Measurements from ENCODE around the gene FAM171A1.
"Not testable (repeated sequence)": the region's sequence is repeated elsewhere in the genome, so short reads cannot be mapped to it uniquely, and the experiment has no call there.

FAM171A1 gene

GRCh38 chr10:15341502-15342128 is 29.5 kb downstream of the FAM171A1 start:
- no peak for DNase-seq

GRCh38 chr10:15339892-15340291 is 31.2 kb downstream of the FAM171A1 start:
- no peak for DNase-seq

- DNase-seq = not testable (repeated sequence)
These were observed 33.6 kb downstream of the FAM171A1 start for GRCh38 chr10:15337441-15337923.

- no peak for DNase-seq
These were observed 34.9 kb downstream of the FAM171A1 start for GRCh38 chr10:15336211-15336610.

GRCh38 chr10:15335508-15335907 is 35.6 kb downstream of the FAM171A1 start:
- no peak for DNase-seq

- DNase-seq = no peak
These were observed 36.3 kb downstream of the FAM171A1 start for GRCh38 chr10:15334650-15335323.

GRCh38 chr10:15333909-15334649 is 37.0 kb downstream of the FAM171A1 start:
- no peak for DNase-seq

- DNase-seq = not testable (repeated sequence)
These were observed 37.9 kb downstream of the FAM171A1 start for GRCh38 chr10:15333181-15333580.

- DNase-seq = no peak
These were observed 39.6 kb downstream of the FAM171A1 start for GRCh38 chr10:15331461-15331860.

GRCh38 chr10:15329437-15329836 is 41.7 kb downstream of the FAM171A1 start:
- no peak for DNase-seq

GRCh38 chr10:15325944-15326284 is 45.2 kb downstream of the FAM171A1 start:
- no peak for DNase-seq

- no peak for DNase-seq
These were observed 45.7 kb downstream of the FAM171A1 start for GRCh38 chr10:15325243-15325943.

GRCh38 chr10:15324611-15325010 is 46.5 kb downstream of the FAM171A1 start:
- DNase-seq = no peak

GRCh38 chr10:15324113-15324512 is 47.0 kb downstream of the FAM171A1 start:
- no peak for DNase-seq

GRCh38 chr10:15322356-15322755 is 48.7 kb downstream of the FAM171A1 start:
- DNase-seq = no peak

- DNase-seq = no peak
These were observed 49.4 kb downstream of the FAM171A1 start for GRCh38 chr10:15321431-15322341.

GRCh38 chr10:15320522-15321203 is 50.4 kb downstream of the FAM171A1 start:
- DNase-seq = no peak

- DNase-seq = no peak
These were observed 51.0 kb downstream of the FAM171A1 start for GRCh38 chr10:15320118-15320517.

GRCh38 chr10:15316871-15317464 is 54.1 kb downstream of the FAM171A1 start:
- DNase-seq = no peak

- no peak for DNase-seq
These were observed 54.9 kb downstream of the FAM171A1 start for GRCh38 chr10:15316145-15316544.

GRCh38 chr10:15315286-15315685 is 55.8 kb downstream of the FAM171A1 start:
- no peak for DNase-seq
